EL (cell line): ENCODE measurements around the gene LRRC4C.

Source experiments
- DNase-seq: peaks from one replicate; pipeline ENCODE4 v3.0.0-alpha.2; 2016

LRRC4C gene

GRCh38 chr11:40421208-40421981 is 1038.1 kb downstream of the LRRC4C start:
- no peak for DNase-seq

- no peak for DNase-seq
Observed at GRCh38 chr11:40417627-40418026, 1041.8 kb downstream of the LRRC4C start.

- no peak for DNase-seq
Observed at GRCh38 chr11:40407355-40407754, 1052.1 kb downstream of the LRRC4C start.

- DNase-seq = no peak
Observed at GRCh38 chr11:40405614-40406013, 1053.8 kb downstream of the LRRC4C start.

- peak; percentile 13 for DNase-seq
Observed at GRCh38 chr11:40403321-40403720, 1056.1 kb downstream of the LRRC4C start.

GRCh38 chr11:40401132-40401853 is 1058.2 kb downstream of the LRRC4C start:
- no peak for DNase-seq

GRCh38 chr11:40397141-40397540 is 1062.3 kb downstream of the LRRC4C start:
- no peak for DNase-seq

GRCh38 chr11:40393511-40393910 is 1065.9 kb downstream of the LRRC4C start:
- DNase-seq = no peak

- DNase-seq = no peak
Observed at GRCh38 chr11:40391679-40392078, 1067.8 kb downstream of the LRRC4C start.

GRCh38 chr11:40388097-40388818 is 1071.2 kb downstream of the LRRC4C start:
- peak; percentile 71 for DNase-seq

GRCh38 chr11:40387240-40387980 is 1072.0 kb downstream of the LRRC4C start:
- no peak for DNase-seq

- DNase-seq = peak; percentile 46
Observed at GRCh38 chr11:40384991-40385390, 1074.5 kb downstream of the LRRC4C start.

GRCh38 chr11:40381481-40381880 is 1078.0 kb downstream of the LRRC4C start:
- DNase-seq = no peak

- DNase-seq = no peak
Observed at GRCh38 chr11:40380835-40381234, 1078.6 kb downstream of the LRRC4C start.

GRCh38 chr11:40376331-40376730 is 1083.1 kb downstream of the LRRC4C start:
- no peak for DNase-seq

- DNase-seq = no peak
Observed at GRCh38 chr11:40370821-40371616, 1088.4 kb downstream of the LRRC4C start.

GRCh38 chr11:40360206-40360798 is 1099.2 kb downstream of the LRRC4C start:
- DNase-seq = no peak

- no peak for DNase-seq
Observed at GRCh38 chr11:40354121-40354520, 1105.3 kb downstream of the LRRC4C start.

- DNase-seq = no peak
Observed at GRCh38 chr11:40340911-40341310, 1118.5 kb downstream of the LRRC4C start.

- peak; percentile 60 for DNase-seq
Observed at GRCh38 chr11:40338739-40339138, 1120.7 kb downstream of the LRRC4C start.

- no peak for DNase-seq
Observed at GRCh38 chr11:40338062-40338461, 1121.4 kb downstream of the LRRC4C start.

- peak; percentile 12 for DNase-seq
Observed at GRCh38 chr11:40337118-40337517, 1122.3 kb downstream of the LRRC4C start.
